ENCODE measurements around the gene HIGD2B. TPM values are rescaled to one million over a fixed set of nuclear protein-coding genes. Genes with fewer than 3 reads are reported as not detected.
"Not testable (repeated sequence)": the region's sequence is repeated elsewhere in the genome, so short reads cannot be mapped to it uniquely, and the experiment has no call there.

HIGD2B gene, protein sequence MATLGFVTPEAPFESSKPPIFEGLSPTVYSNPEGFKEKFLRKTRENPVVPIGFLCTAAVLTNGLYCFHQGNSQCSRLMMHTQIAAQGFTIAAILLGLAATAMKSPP
- total RNA-seq = not detected in 2 replicates

DNA sequence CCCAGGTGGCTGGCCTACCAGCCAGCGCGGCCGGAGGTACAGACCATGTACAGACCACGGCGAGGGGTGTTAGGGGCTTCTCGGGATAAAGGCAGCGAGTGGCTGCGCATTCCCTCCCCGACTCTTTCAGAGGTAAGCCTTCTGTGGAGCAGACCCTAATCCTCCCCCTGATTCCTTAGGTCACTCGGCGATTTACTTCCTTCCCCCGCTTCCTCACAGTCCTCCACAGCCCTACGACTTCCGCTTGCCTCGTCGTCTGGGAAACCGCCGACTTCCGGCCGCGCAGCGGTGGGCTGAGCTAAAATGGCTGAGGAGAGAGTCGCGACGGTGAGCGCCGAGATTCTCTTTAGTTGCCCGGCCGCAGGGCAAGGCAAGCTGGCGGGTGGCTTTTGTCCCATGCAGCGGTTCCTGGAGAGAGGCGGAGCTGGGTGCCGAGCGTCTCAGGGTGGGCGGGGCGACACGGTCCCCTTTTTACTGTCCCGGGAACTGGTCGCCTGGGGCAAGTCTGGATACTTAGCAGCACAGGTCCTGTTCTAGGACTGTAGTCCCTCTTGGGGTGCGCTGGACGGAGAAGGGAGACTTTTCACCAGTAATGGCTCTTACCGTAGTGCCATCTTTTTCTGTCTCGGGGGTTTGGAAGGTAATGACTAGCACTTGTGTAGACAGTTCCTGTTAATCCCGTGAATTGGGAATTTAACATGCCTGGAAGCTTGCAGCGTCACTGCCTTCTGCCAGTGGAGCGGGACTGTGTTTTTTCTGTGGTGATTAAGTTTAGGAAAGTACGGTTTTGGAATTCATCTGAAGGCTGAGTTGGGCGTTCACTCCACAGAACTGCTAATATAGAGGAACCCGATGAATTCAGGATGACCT is at the start of gene HIGD2B, which contains the start of gene BBS4:
TSS of gene HIGD2B (minus strand) at position 258 of the 870 bp plus-strand sequence. CDS start 9,808 bp downstream, outside the sequence.
TSS of gene BBS4 (plus strand) at position 283 of the 870 bp plus-strand sequence. CDS start at position 304, 21 bp downstream.
- DNase-seq (ENCODE audit: low read depth in 2 of 2) = peak; percentile 68 to 84

DNA sequence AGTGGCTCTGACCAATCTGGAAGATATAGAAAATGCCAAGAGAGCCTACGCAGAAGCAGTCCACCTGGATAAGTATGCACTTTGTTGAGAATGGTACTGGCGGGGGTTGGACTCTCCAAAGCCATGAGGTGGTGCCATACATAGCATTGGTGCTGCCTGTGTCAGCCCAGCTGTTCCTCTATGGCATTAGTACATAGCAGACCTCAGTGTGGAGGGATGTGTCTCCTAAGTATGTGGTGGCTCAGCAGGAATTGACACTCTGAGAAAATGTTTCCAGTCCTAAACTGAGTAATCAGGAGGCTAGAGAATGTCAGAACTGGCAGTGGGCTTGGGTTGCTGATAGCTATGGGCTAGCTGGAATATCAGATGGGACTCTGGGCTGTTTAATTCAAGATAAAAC is 49.1 kb upstream of the HIGD2B start:
- DNase-seq (ENCODE audit: low read depth in 2 of 2) = no peak

DNA sequence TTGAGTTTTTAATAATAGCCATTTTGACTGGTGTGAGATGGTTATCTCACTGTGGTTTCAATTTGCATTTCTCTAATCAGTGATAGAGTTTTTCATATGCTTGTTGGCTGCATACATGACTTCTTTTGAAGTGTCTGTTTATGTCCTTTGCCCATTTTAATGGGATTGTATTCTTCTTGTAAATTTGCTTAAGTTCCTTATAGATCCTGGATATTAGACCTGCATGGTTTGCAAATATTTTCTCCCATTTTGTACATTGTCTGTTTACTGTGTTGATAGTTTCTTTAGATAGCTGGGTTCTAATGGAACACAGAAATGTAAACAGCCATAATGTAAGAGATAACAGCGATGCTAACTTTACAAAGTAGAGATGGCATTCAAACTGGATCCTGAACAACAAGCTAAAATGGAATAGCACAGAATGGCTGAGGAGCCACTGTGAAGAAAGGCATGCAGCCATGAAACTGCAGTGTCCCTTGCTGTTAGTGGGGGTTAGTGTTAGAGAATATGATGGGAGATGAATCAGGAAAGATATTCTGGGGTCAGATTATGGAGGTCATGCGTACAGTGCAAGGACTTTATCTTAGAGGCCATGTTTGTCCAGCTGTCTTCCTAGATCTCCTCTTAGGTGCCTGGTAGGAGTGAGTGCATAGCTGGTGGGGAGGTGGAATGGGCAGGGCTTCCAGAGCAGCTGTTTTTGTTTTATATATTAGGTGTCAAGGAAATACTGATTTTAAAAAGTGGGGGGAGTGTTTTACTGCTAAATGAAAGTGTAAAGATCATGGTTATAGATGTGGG is 48.2 kb upstream of the HIGD2B start:
- DNase-seq (ENCODE audit: low read depth in 2 of 2) = no peak

DNA sequence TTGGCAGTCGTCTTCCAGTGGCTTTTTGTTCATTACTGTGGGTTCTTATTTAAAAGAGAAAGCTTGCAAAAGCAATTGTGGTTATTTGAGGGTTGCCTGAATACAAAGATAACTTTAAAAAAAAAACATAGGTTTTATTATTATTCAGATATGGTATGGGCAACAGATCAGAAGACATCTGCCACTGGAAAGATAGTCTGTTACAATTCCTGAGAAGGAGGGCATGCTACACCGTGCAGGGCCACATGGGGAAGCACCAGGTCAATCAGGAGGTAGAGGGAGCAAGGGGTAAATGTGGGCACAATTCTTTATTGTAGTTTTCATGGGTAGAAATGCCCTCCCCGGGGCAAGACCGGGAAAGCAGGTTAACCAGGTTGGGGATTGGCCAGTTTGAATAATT is 46.5 kb upstream of the HIGD2B start:
- no peak for DNase-seq (ENCODE audit: low read depth in 2 of 2)

DNA sequence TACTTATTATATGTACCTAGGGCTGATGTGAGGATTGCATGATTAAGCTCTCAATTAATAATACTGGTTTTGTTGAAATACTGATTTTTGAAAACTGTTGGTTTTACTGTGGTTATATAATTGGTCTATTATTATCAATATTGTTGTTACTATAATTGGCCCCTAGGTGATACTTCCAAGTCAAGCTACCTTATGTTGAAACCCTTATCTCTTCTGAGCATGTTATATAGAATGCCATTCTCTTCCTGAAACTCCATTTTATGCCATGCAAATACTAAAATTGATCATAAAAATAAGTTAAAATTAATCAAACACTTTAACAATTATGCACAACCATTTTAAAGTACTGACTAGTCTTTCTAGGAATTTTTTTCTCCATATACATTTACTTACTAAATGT is 46.1 kb upstream of the HIGD2B start:
- DNase-seq (ENCODE audit: low read depth in 2 of 2) = no peak

DNA sequence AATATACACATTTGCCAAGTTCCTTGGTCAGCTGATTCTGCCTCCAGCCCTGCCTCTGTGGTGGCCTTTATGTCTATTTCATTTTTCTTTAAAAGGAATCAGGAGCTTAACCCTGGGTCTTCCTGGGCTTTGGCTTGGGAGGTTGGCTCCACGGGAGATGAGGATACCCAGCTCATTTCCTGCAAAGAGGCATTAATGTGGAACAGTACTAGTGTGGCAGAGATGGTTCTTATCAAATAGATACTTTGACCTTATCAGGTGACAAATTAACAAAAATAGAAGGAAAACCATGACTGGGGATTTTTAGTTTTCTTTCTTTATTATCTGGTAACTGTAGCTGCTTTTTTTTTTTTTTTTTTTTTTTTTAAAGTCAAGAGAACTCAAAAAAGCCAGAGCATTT is 42.8 kb upstream of the HIGD2B start:
- DNase-seq (ENCODE audit: low read depth in 2 of 2) = no peak

DNA sequence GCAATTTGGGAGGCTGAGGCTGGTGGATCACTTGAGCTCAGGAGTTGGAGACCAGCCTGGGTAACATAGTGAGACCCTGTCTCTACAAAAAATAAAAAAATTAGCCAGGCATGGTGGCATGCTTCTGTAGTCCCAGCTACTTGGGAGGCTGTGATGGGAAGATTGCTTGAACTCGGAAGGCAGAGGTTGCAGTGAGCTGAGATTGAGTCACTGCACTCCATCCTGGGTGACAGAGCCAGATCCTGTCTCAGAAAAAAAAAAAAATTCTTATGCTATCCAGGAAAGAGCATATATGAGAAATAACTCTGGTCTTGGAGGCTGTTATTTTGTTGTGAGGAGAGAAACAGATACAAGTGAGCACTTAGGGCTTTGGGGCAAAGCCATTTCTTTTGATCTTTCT is 42.3 kb upstream of the HIGD2B start:
- DNase-seq (ENCODE audit: low read depth in 2 of 2) = not testable (repeated sequence)

DNA sequence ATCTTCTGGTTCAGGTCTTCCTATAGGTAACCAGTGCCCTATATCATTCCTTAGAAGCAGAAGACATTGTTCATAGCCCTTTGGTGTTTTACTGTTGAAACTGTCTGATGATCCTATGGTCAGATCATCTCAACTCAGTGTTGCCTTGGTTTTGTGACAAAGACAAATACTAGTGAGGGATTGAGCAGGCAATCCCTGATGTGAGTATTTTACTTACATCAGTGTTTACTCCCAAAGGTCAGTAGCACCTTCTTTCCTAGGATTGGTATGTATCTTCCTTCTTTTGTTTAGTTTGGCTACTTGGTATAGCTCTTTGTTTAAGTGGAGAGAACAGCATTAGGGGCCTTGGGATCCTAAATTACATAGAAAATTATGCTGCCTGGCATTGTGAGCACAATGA is 41.2 kb upstream of the HIGD2B start:
- no peak for DNase-seq (ENCODE audit: low read depth in 2 of 2)

DNA sequence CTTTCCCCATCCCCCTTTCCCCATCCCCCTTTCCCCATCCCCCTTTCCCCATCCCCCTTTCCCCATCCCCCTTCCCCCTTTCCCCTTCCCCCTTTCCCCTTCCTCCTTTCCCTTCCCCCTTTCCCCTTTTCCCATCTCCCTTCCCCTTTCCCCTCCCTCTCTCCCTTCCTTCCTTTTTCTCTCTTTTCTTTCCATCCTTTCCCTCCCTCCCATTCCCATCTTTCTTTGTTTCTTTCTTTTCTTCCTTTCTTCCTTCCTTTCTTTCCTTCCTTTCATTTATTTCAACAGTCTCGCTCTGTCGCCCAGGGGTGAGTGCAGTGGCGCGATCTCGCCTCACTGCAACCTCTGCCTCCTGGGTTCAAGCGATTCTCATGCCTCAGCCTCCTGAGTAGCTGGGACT is 39.9 kb upstream of the HIGD2B start:
- not testable (repeated sequence) for DNase-seq (ENCODE audit: low read depth in 2 of 2)

DNA sequence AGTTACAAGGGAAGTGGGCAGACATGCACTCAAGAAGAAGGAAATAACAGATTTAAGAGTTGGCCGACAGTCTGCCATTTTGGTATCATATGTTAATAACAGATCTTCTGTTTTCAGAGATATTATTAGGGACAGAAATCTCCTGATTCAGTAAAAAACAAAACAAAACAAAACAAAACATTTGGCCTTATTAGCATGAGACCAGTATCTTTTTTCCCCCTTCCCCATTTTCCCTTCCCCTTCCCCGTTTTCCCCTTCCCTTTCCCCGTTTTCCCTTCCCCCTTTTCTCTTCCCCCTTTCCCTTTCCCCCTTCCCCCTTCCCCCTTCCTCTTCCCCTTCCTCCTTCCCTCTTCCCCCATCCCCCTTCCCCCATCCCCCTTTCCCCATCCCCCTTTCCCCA is 39.5 kb upstream of the HIGD2B start:
- no peak for DNase-seq (ENCODE audit: low read depth in 2 of 2)

DNA sequence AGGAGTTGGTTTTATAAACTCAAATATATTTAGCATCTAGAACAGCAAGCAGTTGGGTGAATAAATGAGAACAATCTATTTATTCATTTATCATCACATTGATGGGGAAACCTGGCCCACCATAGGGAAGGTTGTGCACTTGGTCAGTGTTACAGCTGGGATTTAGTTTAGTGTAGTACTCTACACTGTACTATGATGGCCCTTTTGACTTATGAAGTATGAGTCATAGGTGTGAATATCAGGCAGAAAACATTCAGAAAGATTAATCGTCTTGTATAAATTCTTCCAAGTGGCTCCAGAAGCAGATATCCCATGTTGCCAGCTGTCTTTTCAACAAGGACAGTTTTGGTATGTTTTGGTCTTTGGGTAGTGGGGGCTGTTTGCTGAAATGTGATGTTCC is 38.0 kb upstream of the HIGD2B start:
- DNase-seq (ENCODE audit: low read depth in 2 of 2) = no peak

DNA sequence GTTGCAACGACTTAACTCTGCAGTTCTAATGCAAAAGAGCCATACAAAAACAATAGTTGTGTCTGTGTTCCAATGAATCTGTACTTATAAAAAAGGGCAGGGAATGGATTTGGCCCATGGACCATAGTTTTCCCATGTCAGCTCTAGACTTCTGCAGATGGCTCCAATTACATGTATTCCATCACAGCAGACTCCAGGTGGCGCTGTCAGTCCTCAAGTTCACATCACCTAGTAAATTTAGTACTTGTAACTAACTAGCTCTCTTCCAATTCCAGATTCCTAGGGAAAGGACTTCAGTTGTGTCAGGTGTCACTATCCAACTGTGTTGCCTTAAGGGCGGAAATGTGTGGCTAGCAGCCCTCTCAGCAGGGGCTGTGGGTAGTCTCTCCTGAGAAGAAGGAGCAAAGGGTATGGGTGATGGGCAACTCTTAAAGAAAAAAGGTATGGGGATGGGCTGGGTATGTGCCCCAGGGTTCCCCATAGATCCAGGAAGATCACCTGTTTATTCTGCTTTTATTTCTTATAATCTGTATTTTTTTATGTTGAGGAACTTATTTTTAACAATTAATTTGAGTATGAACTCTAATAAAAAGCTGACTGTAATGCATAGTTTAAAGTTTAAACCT is 36.2 kb upstream of the HIGD2B start:
- peak; percentile 52 to 82 for DNase-seq (ENCODE audit: low read depth in 2 of 2)

DNA sequence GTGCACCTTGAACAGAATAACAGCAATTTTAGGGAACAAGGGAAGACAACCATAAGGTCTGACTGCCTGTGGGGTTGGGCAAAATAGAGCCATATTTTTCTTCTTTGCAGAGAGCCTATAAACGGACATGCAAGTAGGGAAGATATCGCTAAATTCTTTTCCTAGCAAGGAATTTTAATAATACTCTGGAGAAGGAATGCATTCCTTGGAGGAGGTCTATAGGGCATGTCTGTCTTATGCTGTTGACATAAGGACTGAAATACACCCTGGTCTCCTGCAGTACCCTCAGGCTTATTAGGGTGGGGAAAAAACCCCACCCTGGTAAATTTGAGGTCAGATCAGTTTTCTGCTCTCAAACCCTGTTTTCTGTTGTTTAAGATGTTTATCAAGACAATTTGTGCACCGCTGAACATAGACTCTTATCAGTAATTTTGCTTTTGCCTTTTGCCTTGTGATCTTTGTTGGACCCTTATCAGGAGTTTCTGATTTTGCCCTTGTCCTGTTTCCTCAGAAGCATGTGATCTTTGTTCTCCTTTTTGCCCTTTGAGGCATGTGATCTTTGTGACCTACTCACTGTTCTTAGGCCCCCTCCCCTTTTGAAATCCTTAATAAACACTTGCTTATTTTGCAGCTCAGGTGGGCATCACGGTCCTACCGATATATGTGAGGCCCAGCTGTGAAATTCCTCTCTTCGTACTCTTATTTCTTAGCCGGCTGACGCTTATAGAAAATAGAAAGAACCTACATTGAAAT is 22.7 kb upstream of the HIGD2B start:
- DNase-seq (ENCODE audit: low read depth in 2 of 2) = not testable (repeated sequence)

DNA sequence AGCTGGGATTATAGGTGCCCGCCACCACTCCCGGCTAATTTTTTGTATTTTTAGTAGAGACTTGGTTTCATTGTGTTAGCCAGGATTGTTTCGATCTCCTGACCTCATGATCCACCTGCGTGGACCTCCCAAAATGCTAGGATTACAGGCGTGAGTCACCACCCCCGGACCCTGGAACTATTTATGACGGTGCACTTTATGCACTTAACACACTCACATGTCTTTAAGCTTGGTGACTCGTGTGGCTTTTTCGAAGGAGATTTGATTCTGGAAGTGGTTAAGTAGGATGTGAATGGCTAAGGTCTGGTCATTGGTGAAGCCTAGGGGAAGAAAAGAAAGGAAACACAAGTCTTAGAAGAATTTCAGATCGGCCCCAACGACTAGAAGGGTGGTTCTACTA is 20.3 kb upstream of the HIGD2B start:
- DNase-seq (ENCODE audit: low read depth in 2 of 2) = no peak

DNA sequence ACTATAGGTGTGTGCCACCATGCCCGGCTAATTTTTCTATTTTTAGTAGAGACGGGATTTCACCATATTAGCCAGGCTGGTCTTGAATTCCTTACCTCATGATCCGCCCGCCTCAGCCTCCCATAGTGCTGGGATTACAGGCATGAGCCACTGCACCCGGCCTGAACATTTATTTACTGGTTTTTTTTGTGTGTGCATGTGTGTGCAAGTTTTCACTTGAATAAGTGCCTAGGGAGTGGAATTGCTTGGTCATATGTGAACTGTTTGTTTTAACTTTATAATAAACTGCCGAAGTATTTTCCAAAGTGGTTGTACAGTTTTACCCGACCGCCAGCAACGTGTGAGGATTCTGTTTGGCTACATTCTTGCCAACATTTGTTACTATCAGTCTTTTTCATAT is 14.1 kb upstream of the HIGD2B start:
- no peak for DNase-seq (ENCODE audit: low read depth in 2 of 2)

DNA sequence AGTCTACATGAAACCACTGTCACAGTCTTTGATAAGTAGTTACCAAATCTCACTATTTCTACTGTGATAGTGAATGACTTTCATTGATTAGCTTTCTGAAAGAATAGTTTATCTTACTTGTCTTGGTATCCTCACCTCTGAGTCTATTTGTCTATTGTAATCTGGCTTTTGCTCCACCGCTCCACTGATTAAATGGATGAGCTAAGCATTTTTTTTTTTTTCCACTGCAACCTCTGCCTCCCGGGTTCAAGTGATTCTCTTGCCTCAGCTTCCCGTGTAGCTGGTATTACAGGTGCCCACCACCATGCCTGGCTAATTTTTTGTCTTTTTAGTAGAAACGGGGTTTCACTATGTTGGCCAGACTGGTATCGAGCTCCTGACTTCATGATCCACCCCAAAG is 13.0 kb upstream of the HIGD2B start:
- no peak for DNase-seq (ENCODE audit: low read depth in 2 of 2)

DNA sequence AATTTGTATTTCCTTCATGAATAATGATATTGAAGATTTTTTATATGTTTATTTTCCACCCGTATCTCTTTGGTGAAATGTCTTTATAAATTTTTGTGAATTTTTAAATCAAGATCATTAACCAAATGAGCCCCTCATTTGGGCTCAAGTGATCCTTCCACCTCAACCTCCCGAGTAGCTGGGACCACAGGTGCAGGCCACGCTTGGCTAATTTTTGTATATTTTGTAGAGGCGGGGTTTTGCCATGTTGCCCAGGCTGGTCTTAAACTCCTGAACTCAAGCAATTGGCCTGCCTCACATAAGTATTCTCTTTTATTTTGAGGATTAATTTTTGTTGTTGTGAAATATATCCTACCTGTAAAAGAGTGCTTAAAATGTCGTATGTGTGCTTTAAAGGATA is 5.0 kb upstream of the HIGD2B start:
- DNase-seq (ENCODE audit: low read depth in 2 of 2) = no peak

DNA sequence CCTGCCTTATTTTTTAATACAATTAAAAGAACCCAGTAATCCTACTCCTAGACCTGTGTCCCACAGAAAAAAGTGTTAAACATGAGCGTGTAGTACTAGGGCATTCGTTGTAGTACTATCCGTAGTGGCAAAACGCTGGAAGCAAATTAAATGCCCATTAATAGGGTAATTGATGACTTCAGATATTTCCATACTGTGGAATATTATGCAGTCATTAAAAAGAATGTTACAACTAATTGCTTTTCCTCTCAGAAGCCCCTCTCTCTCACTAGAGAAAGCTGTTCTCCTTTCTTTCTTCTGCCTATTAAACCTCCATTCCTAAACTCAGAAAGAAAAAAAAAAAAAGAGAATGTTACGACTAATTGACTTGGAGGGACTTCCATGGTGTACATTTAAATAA is 2.7 kb upstream of the HIGD2B start:
- no peak for DNase-seq (ENCODE audit: low read depth in 2 of 2)

DNA sequence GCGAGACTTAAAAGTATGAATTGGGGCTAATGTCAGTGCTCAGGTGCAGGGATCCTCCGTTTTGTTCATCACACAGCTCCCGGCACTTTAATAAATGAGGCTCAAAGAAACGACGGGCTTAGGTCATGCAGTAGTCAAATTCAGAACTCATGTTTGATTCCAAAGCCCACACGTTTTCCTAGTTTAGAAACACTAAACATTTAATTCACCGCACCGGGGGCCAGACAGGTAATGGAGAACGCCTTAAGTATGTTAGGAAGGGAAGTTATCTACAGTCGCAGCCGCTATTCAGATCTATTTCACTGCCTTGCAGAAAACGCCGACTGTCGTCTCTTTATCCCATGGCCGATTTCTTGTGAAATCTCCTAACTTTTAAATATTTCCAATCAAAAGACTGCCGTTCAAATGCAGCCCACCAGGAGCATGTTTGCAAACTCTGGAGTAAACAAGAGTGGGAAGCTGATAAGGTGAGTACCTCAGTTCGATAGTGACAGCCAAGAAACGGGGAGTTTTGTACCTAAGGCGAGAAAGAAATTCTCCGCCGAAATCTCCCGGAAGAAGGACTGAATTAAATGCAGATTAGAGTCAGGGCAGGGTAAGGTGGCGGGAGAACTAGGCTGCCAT is 569 bp downstream of the HIGD2B start:
- no peak for DNase-seq (ENCODE audit: low read depth in 2 of 2)

DNA sequence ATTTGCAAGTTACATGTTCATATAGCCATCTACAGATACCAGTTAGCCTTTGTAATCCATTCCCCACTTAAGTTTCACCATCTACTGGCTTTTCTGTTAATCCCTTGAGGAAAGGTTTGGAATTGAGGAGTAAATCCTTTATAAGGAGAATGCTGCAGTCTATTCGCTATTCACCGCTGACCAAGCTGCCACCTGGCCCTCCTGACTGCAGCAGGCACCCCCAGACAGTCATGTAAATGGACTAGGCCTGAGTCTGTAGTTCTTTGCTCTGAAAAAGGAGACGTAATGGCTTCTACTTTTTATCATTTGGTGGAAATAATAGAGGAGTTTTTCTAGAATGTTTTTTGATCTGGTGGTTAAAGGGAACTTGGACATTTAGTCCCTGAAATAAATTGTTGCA is 3.2 kb downstream of the HIGD2B start:
- no peak for DNase-seq (ENCODE audit: low read depth in 2 of 2)

DNA sequence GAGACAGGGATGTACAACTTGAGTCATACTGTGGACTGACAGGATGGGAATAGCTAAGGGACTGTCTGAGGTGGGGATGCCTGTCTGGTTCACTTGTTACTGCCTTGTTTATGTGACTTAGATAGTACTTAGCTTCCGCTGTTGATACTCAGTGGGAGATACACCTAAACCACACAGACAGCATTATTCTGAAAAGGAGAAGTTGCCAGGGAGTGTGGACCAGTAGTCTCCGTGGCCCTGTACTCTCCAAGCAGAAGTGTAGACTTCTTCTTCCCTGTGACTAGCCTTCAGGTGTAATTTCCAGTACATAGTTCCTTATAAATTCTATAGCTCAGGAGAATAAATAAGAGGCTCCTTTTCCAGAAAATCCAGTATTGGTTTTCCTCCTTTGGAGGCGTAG is 5.1 kb downstream of the HIGD2B start:
- no peak for DNase-seq (ENCODE audit: low read depth in 2 of 2)

Measured in dermis microvascular lymphatic vessel endothelial cell (primary cell).